HepG2 (cell line): ENCODE results near the gene RPP21. TPM values are rescaled to one million over a fixed set of nuclear protein-coding genes. Genes with fewer than 3 reads are reported as not detected.

Source experiments
- ATAC-seq: fragments of 200-7000 bp; cut with Tn5 transposase; 3 replicates; pipeline ENCODE4 v1.9.1; 2020; ENCODE audit warnings: mild to moderate bottlenecking, moderate library complexity
- BruUV-seq: library from RNA; stranded (reverse); fragments of 400-500 nt; replicated peaks from 2 replicates; lab custom pipeline; 2021; lab: Mats Ljungman, UMichigan
- CTCF ChIA-PET: fragments of 300-600 bp; formaldehyde crosslinking; extraction: SDS; loops from one replicate; lab custom pipeline; 2021; ENCODE audit warnings: low total read pairs, inconsistent platforms, low intra/inter-chr PET ratio; lab: Yijun Ruan, JAX
- POLR2A ChIA-PET: fragments of 350-600 bp; sonication (Branson Sonifier 250); formaldehyde crosslinking; loops from one replicate; lab custom pipeline; 2020; ENCODE audit warnings: antibody characterized with exemption, inconsistent platforms; lab: Yijun Ruan, JAX
- DNase-seq: peaks from one replicate; pipeline ENCODE4 v3.0.0-alpha.2; 2015; ENCODE audit warnings: low spot score
- FAIRE-seq: peaks from 3 replicates; lab custom pipeline; 2011; peaks lifted over from hg19 to GRCh38; lab: Jason Lieb, UNC
- H2AFZ ChIP-seq: one replicate; pipeline ENCODE4 v1.6.1; 2011; ENCODE audit warnings: low read length, inconsistent platforms
- H3K27ac ChIP-seq: fragments of 300-600 bp; 3 replicates; pipeline ENCODE4 v1.8.0; 2011; ENCODE audit warnings: mixed run types, mild to moderate bottlenecking, mixed read lengths, low read length, inconsistent platforms; ENCODE audit not compliant: insufficient read depth; ENCODE audit errors: extremely low read length
- H3K27me3 ChIP-seq, 2 experiments: fragments of 200-600 bp in 1 of 2; 2 replicates in 1 of 2; 3 replicates in 1 of 2; pipeline versions ENCODE4 v1.6.0 to v1.8.0; 2011; ENCODE audit warnings: low read length in 2 of 2, mild to moderate bottlenecking in 2 of 2, moderate library complexity in 2 of 2, inconsistent platforms in 1 of 2; ENCODE audit not compliant: insufficient read depth in 2 of 2, control insufficient read depth in 1 of 2
- H3K36me3 ChIP-seq, 2 experiments: fragments of 200-600 bp in 1 of 2; replicated peaks in 1 of 2; 2 replicates in 1 of 2; 3 replicates in 1 of 2; pipeline versions ENCODE4 v1.5.1 to v1.8.0; 2011; ENCODE audit warnings: low read length in 2 of 2, inconsistent platforms in 1 of 2; ENCODE audit not compliant: insufficient read depth in 2 of 2, control insufficient read depth in 1 of 2
- H3K4me1 ChIP-seq: 2 replicates; pipeline ENCODE4 v1.5.1; 2012; ENCODE audit warnings: low read length, inconsistent platforms; ENCODE audit not compliant: insufficient read depth
- H3K4me2 ChIP-seq: 2 replicates; pipeline ENCODE4 v1.6.0; 2011; ENCODE audit warnings: low read depth, low read length, inconsistent platforms
- H3K4me3 ChIP-seq, 3 experiments: fragments of 200-600 bp in 1 of 3; sonication (generic), shearing (Covaris generic) in 1 of 3; replicated peaks in 1 of 3; 2 replicates each; pipeline ENCODE4 v1.5.1; 2011 to 2016; ENCODE audit warnings: low read length in 3 of 3, inconsistent platforms in 2 of 3, low read depth in 2 of 3, mild to moderate bottlenecking in 2 of 3, control low read depth in 1 of 3, mixed read lengths in 1 of 3; ENCODE audit not compliant: insufficient read depth in 1 of 3
- H3K79me2 ChIP-seq: one replicate; pipeline ENCODE4 v1.6.1; 2011; ENCODE audit warnings: low read length, inconsistent platforms; ENCODE audit not compliant: insufficient read depth
- H3K9ac ChIP-seq: 2 replicates; pipeline ENCODE4 v1.6.0; 2011; ENCODE audit warnings: mild to moderate bottlenecking, low read depth, low read length, inconsistent platforms; ENCODE audit not compliant: insufficient read depth
- H3K9me3 ChIP-seq: 2 replicates; pipeline ENCODE4 v1.5.1; 2012; ENCODE audit warnings: mild to moderate bottlenecking, low read length
- H4K20me1 ChIP-seq: 2 replicates; pipeline ENCODE4 v1.6.0; 2011; ENCODE audit warnings: inconsistent platforms, mild to moderate bottlenecking, low read length, moderate library complexity; ENCODE audit not compliant: insufficient read depth
- AKAP8 ChIP-seq: sonication (generic); formaldehyde crosslinking; IDR thresholded peaks from 2 replicates; pipeline ENCODE4 v1.5.1; 2020; ENCODE audit warnings: mild to moderate bottlenecking, missing genetic modification reagents
- CCAR2 ChIP-seq: fragments of 200-400 bp; formaldehyde crosslinking; optimal IDR thresholded peaks from 2 replicates; pipeline ENCODE3; 2018; ENCODE audit warnings: low read depth, mild to moderate bottlenecking, low read length, moderate library complexity
- CENPT ChIP-seq: sonication (generic); formaldehyde crosslinking; IDR thresholded peaks from 2 replicates; pipeline ENCODE4 v1.8.0; 2022; ENCODE audit warnings: low read depth, mild to moderate bottlenecking, moderate library complexity, missing genetic modification reagents
- CENPX ChIP-seq: sonication (generic); formaldehyde crosslinking; IDR thresholded peaks from 2 replicates; pipeline ENCODE4 v1.9.0; 2021; ENCODE audit warnings: mild to moderate bottlenecking, missing genetic modification reagents, moderate library complexity
- GATA4 ChIP-seq: sonication (generic); IDR thresholded peaks from 2 replicates; pipeline ENCODE4 v1.6.1; 2016; ENCODE audit warnings: antibody characterized with exemption, low read depth, borderline replicate concordance
- KAT8 ChIP-seq: IDR thresholded peaks from 2 replicates; pipeline ENCODE4 v1.6.1; 2016; ENCODE audit warnings: missing genetic modification reagents, missing compliant biosample characterization
- MBD4 ChIP-seq: IDR thresholded peaks from 2 replicates; pipeline ENCODE4 v1.6.1; 2012; ENCODE audit warnings: low read length, inconsistent platforms, borderline replicate concordance
- NFYC ChIP-seq: IDR thresholded peaks from 2 replicates; pipeline ENCODE4 v1.6.1; 2016; ENCODE audit warnings: missing genetic modification reagents, missing compliant biosample characterization
- RFX1 ChIP-seq: fragments of 450-650 bp; IDR thresholded peaks from 2 replicates; pipeline ENCODE4 v1.6.1; 2017
- TOPORS ChIP-seq: sonication (generic); formaldehyde crosslinking; IDR thresholded peaks from 2 replicates; pipeline ENCODE4 v1.8.0; 2023; ENCODE audit warnings: mild to moderate bottlenecking, missing genetic modification reagents
- TRIM24 ChIP-seq: sonication (generic); formaldehyde crosslinking; IDR thresholded peaks from 2 replicates; pipeline ENCODE4 v1.8.0; 2022; ENCODE audit warnings: mild to moderate bottlenecking, missing genetic modification reagents
- ZKSCAN1 ChIP-seq: fragments of 150-350 bp; IDR thresholded peaks from 2 replicates; pipeline ENCODE4 v1.6.1; 2014; ENCODE audit warnings: low read length
- ZMAT3 ChIP-seq: sonication (generic); formaldehyde crosslinking; conservative IDR thresholded peaks from 2 replicates; pipeline ENCODE4 v1.7.0; 2021; ENCODE audit warnings: missing genetic modification reagents
- ZNF101 ChIP-seq: sonication (generic); formaldehyde crosslinking; IDR thresholded peaks from 2 replicates; pipeline ENCODE4 v1.4.0; 2020; ENCODE audit warnings: mild to moderate bottlenecking, low read depth, missing genetic modification reagents, borderline replicate concordance
- ZNF350 ChIP-seq: sonication (generic); formaldehyde crosslinking; IDR thresholded peaks from 2 replicates; pipeline ENCODE4 v1.4.0; 2020; ENCODE audit warnings: mild to moderate bottlenecking, low read depth, missing genetic modification reagents, borderline replicate concordance
- ZNF615 ChIP-seq: sonication (generic); formaldehyde crosslinking; IDR thresholded peaks from 2 replicates; pipeline ENCODE4 v1.5.0; 2020; ENCODE audit warnings: mild to moderate bottlenecking, missing genetic modification reagents, borderline replicate concordance
- WGBS: methylation state at CpG from one replicate; pipeline ENCODE4 v1.1.6; 2017; ENCODE audit warnings: low lambda C conversion rate; 5-methylcytosine and 5-hydroxymethylcytosine counted together
- in situ Hi-C: cut with HindIII; loops from 2 replicates; pipeline ENCODE4 v1.10.0; 2017; ENCODE audit warnings: low pct_unique_long_range_greater_than_20kb; ENCODE audit not compliant: extremely low pct_ligation_motif_present
- intact Hi-C: fragments of 100-400 bp; cut with micrococcal nuclease; formaldehyde crosslinking; loops from one replicate; pipeline ENCODE4 v1.10.0; 2022; ENCODE audit not compliant: unreplicated experiment
- polyA plus RNA-seq, 8 experiments: library from polyadenylated mRNA; depleted of rRNA in 3 of 8; stranded (reverse) in 7 of 8; unstranded in 1 of 8; fragments of >200 nt; fragmentation: Illumina TruSeq in 4 of 8; extraction: Trizol in 4 of 8; gene quantifications; 2 replicates each; pipeline versions ENCODE4 v1.2.1 to v1.2.3, GENCODE V29; 2011 to 2016; ENCODE audit warnings: low read depth in 4 of 8, missing spikeins in 1 of 8, mixed read lengths in 1 of 8; ENCODE audit not compliant: insufficient read depth in 1 of 8
- total RNA-seq, 5 experiments: library from RNA; depleted of rRNA; stranded (reverse); fragments of >200 nt; fragmentation: Illumina TruSeq; extraction: Trizol; gene quantifications; 2 replicates each; pipeline ENCODE4 v1.2.3, GENCODE V29; 2016; ENCODE audit warnings: low read depth in 1 of 5
- TF ChIP-seq, protein P1 (sequence below): sonication (generic); formaldehyde crosslinking; conservative IDR thresholded peaks from 2 replicates; pipeline ENCODE4 v1.4.0; 2020; ENCODE audit warnings: missing genetic modification reagents
- TF ChIP-seq, protein P2 (sequence below): IDR thresholded peaks from 2 replicates; pipeline ENCODE4 v1.6.1; 2012; ENCODE audit warnings: low read length, improper control_type of control experiment
- TF ChIP-seq, protein P3 (sequence below): sonication (generic); formaldehyde crosslinking; IDR thresholded peaks from 2 replicates; pipeline ENCODE4 v1.8.1; 2023; ENCODE audit warnings: missing genetic modification reagents, inconsistent platforms, borderline replicate concordance

The RPP21 gene
- total and polyA plus RNA-seq, 2 of the 13 experiments (the other 11 are each of a cell fraction or from before 2014, with no cell fraction given) = 53.1 to 72.3 TPM

DNA sequence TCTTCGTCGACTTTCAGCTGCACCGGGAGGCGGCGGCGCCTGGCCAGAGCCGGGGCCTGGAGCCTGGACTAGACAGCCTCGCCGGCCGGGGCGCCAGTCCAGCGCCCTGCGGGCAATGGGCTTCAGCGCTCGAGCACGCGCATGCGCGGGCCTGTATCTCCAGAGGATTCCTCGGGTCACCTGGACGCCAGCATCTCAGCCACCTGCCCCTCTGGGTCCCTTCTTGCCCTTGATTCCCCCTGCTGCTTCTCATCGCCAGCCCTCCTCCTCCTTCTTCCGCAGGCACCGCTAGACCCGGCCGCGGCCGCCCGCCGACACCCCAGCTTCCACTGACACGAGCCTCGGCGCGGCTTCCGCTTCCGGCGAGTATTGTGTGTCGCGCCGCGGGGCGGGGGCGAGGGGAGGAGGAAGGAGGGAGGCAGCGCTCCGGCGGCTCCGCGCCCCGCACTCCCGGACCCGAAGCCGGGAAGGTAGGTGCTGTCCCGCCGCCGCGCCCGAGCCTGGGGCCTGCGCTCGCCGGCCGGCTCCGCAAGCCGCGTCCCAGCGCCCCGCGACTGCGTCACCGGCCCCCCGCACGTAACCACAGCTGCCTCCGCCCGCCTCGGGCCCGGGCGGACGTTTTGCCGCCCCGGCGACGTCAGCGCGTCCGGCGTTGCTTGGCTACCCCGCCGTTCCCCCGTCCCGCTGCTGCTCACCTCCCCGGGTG, 18.3 kb upstream of the RPP21 start, which contains the start of gene TRIM39:
Gene TRIM39, plus strand, starts transcription at position 402 of the 706 bp plus-strand sequence. CDS start 2,391 bp downstream, outside the sequence.
- DNase-seq (peak; percentile 75), FAIRE-seq (no peak), ATAC-seq (peak; percentile 86)
- Histone ChIP-seq H3K27me3 (no peaks in the 10 kb centered on the region; a peak in 1 of 5 replicates), H3K27ac (peak within 1 kb of the TSS; percentile 92), H3K4me3 (peak within 1 kb of the TSS; percentile 74 to 93 (median 78)), H3K9ac (peak within 1 kb of the TSS; percentile 89), H3K4me1 (peaks cover 47% of the 10 kb centered on the region), H3K9me3 (no peaks in the 10 kb centered on the region), H3K4me2 (peak within 1 kb of the TSS; percentile 100), H4K20me1 (peaks cover 28% of the 10 kb centered on the region), H3K36me3 (peaks cover 5 to 26% of the 10 kb centered on the region in 2 experiments), H3K79me2 (peaks cover 50% of the 10 kb centered on the region), H2AFZ (peak within 1 kb of the TSS; percentile 58)
- ChIA-PET CTCF (no interaction called here), POLR2A (interaction anchor here (0.9 to 2.3 kb wide), 13 partner anchors 9 to 245 kb away, joined by 3 to 23 read pairs (median 5); partner anchors contain the start of genes ABCF1, RPP21 and TRIM26)
- in situ Hi-C loops = no loop called here
- intact Hi-C loops = loop anchor here (10.0 kb wide), 1 partner anchor 92 kb away; no protein-coding TSS in a partner anchor
- 0% methylated on average over 24 of the region's 90 CpGs for WGBS
- BruUV-seq = no TSS peak
- TF ChIP-seq TRIM24 (CRISPR knock-in tag) (no peak), RFX1 (peak; percentile 88), NFYC (CRISPR knock-in tag) (no peak; the same call in 1 of the 2 replicates), MBD4 (no peak), AKAP8 (CRISPR knock-in tag) (no peak), CCAR2 (no peak), CENPT (CRISPR knock-in tag) (no peak), ZMAT3 (CRISPR knock-in tag) (peak; percentile 30), ZKSCAN1 (peak; percentile 12; the same call in 1 of the 2 replicates), CENPX (CRISPR knock-in tag) (no peak), ZNF615 (CRISPR knock-in tag) (no peak), ZNF350 (CRISPR knock-in tag) (0 out of 2 replicates have a peak, but pooled peaks have one; percentile 23), GATA4 (no peak), KAT8 (CRISPR knock-in tag) (peak; percentile 84), ZNF101 (CRISPR knock-in tag) (no peak), TOPORS (CRISPR knock-in tag) (no peak)
- TF ChIP-seq, protein P1, sequence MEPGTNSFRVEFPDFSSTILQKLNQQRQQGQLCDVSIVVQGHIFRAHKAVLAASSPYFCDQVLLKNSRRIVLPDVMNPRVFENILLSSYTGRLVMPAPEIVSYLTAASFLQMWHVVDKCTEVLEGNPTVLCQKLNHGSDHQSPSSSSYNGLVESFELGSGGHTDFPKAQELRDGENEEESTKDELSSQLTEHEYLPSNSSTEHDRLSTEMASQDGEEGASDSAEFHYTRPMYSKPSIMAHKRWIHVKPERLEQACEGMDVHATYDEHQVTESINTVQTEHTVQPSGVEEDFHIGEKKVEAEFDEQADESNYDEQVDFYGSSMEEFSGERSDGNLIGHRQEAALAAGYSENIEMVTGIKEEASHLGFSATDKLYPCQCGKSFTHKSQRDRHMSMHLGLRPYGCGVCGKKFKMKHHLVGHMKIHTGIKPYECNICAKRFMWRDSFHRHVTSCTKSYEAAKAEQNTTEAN (CRISPR knock-in tag) = peak; percentile 49; the same call in 1 of the 2 replicates
- TF ChIP-seq, protein P2, sequence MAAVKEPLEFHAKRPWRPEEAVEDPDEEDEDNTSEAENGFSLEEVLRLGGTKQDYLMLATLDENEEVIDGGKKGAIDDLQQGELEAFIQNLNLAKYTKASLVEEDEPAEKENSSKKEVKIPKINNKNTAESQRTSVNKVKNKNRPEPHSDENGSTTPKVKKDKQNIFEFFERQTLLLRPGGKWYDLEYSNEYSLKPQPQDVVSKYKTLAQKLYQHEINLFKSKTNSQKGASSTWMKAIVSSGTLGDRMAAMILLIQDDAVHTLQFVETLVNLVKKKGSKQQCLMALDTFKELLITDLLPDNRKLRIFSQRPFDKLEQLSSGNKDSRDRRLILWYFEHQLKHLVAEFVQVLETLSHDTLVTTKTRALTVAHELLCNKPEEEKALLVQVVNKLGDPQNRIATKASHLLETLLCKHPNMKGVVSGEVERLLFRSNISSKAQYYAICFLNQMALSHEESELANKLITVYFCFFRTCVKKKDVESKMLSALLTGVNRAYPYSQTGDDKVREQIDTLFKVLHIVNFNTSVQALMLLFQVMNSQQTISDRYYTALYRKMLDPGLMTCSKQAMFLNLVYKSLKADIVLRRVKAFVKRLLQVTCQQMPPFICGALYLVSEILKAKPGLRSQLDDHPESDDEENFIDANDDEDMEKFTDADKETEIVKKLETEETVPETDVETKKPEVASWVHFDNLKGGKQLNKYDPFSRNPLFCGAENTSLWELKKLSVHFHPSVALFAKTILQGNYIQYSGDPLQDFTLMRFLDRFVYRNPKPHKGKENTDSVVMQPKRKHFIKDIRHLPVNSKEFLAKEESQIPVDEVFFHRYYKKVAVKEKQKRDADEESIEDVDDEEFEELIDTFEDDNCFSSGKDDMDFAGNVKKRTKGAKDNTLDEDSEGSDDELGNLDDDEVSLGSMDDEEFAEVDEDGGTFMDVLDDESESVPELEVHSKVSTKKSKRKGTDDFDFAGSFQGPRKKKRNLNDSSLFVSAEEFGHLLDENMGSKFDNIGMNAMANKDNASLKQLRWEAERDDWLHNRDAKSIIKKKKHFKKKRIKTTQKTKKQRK = no peak
- TF ChIP-seq, protein P3, sequence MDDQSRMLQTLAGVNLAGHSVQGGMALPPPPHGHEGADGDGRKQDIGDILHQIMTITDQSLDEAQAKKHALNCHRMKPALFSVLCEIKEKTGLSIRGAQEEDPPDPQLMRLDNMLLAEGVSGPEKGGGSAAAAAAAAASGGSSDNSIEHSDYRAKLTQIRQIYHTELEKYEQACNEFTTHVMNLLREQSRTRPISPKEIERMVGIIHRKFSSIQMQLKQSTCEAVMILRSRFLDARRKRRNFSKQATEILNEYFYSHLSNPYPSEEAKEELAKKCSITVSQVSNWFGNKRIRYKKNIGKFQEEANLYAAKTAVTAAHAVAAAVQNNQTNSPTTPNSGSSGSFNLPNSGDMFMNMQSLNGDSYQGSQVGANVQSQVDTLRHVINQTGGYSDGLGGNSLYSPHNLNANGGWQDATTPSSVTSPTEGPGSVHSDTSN (CRISPR knock-in tag) = 0 out of 2 replicates have a peak, but pooled peaks have one; percentile 5
